Measurements from ENCODE around the gene DUSP18. TPM values are rescaled to one million over a fixed set of nuclear protein-coding genes. Genes with fewer than 3 reads are reported as not detected.
"Not testable (repeated sequence)": the region's sequence is repeated elsewhere in the genome, so short reads cannot be mapped to it uniquely, and the experiment has no call there.

The DUSP18 gene
- total RNA-seq, 8 experiments from 2014 or later: 1.0 to 23.2 (median 4.4) TPM

GRCh38 chr22:30634471-30635233, 33.0 kb downstream of the DUSP18 start:
- Histone ChIP-seq H3K4me3 (peak overlapping the region; percentile 31 to 49 (median 39)), H3K4me1 (replicated peaks in 1 of 2) (peaks cover 17 to 22% of the 10 kb centered on the region in 2 donors), H3K27ac (peak overlapping the region; percentile 62 to 68)
- in situ Hi-C loops (cut with MboI; ENCODE audit: low pct_unique_long_range_greater_than_20kb in 2 of 9, low sequenced_read_pairs in 9 of 9, unreplicated experiment in 9 of 9): loop anchor here in 3 of 9 experiments (5.0 to 25.0 kb wide), 2 partner anchors 123 to 128 kb away; no protein-coding TSS in a partner anchor
- peak; percentile 57 to 68 (median 62) for ATAC-seq (replicated peaks in 6 of 8)
- WGBS, 10 experiments: 0 to 40% (median 0%) methylated on average over 1 to 7 of the region's 29 CpGs; no CpG with 5 or more reads in 2 of the 10 experiments

GRCh38 chr22:30631469-30631868, 36.2 kb downstream of the DUSP18 start:
- not testable (repeated sequence) for H3K4me3 ChIP-seq; ATAC-seq (replicated peaks in 6 of 8); H3K27ac ChIP-seq
- H3K4me1 ChIP-seq (replicated peaks in 1 of 2): peaks cover 5 to 12% of the 10 kb centered on the region in 2 donors
- in situ Hi-C loops (cut with MboI; ENCODE audit: low pct_unique_long_range_greater_than_20kb in 2 of 9, low sequenced_read_pairs in 9 of 9, unreplicated experiment in 9 of 9): loop anchor here in 3 of 9 experiments (5.0 to 25.0 kb wide), 2 partner anchors 126 to 131 kb away; no protein-coding TSS in a partner anchor
- WGBS, 10 experiments: no CpG with 5 or more reads among the region's 31 CpGs

- 60 to 100% methylated on average over 1 of the region's 4 CpGs; no CpG with 5 or more reads in 8 of the 10 experiments for WGBS, 10 experiments
Observed at GRCh38 chr22:30628491-30628890, 39.2 kb downstream of the DUSP18 start.

GRCh38 chr22:30627471-30627870, 40.2 kb downstream of the DUSP18 start:
- no peak overlapping the region for H3K27ac ChIP-seq
- in situ Hi-C loops (cut with MboI; ENCODE audit: low pct_unique_long_range_greater_than_20kb in 2 of 9, low sequenced_read_pairs in 9 of 9, unreplicated experiment in 9 of 9): loop anchor here in 2 of 9 experiments (25.0 kb wide), 1 partner anchor 135 kb away; no protein-coding TSS in a partner anchor
- H3K4me1 ChIP-seq (replicated peaks in 1 of 2): no peaks in the 10 kb centered on the region
- no peak overlapping the region for H3K4me3 ChIP-seq
- WGBS, 10 experiments: 20 to 100% (median 88%) methylated on average over 1 to 4 of the region's 5 CpGs; no CpG with 5 or more reads in 2 of the 10 experiments
- no peak for ATAC-seq (replicated peaks in 6 of 8)

More at GRCh38 chr22:30628491-30628890, 39.2 kb downstream of the DUSP18 start:
- Histone ChIP-seq H3K27ac (no peak overlapping the region), H3K4me1 (replicated peaks in 1 of 2) (no peaks in the 10 kb centered on the region), H3K4me3 (no peak overlapping the region)
- in situ Hi-C loops (cut with MboI; ENCODE audit: low pct_unique_long_range_greater_than_20kb in 2 of 9, low sequenced_read_pairs in 9 of 9, unreplicated experiment in 9 of 9): loop anchor here in 2 of 9 experiments (25.0 kb wide), 1 partner anchor 134 kb away; no protein-coding TSS in a partner anchor
- peak in 3 of 8 experiments; percentile 54 to 67 (median 58) for ATAC-seq (replicated peaks in 6 of 8)

GRCh38 chr22:30626413-30626812, 41.3 kb downstream of the DUSP18 start:
- 17 to 100% (median 84%) methylated on average over 1 to 4 of the region's 5 CpGs; no CpG with 5 or more reads in 7 of the 10 experiments for WGBS, 10 experiments
- peak in 5 of 8 experiments; percentile 8 to 62 (median 32) for ATAC-seq (replicated peaks in 6 of 8)
- in situ Hi-C loops (cut with MboI; ENCODE audit: low pct_unique_long_range_greater_than_20kb in 2 of 9, low sequenced_read_pairs in 9 of 9, unreplicated experiment in 9 of 9): loop anchor here in 2 of 9 experiments (25.0 kb wide), 1 partner anchor 136 kb away; no protein-coding TSS in a partner anchor
- Histone ChIP-seq H3K27ac (no peak overlapping the region), H3K4me1 (replicated peaks in 1 of 2) (no peaks in the 10 kb centered on the region), H3K4me3 (no peak overlapping the region)

GRCh38 chr22:30619909-30620308, 47.8 kb downstream of the DUSP18 start:
- 64 to 100% (median 84%) methylated on average over 1 to 6 of the region's 6 CpGs; no CpG with 5 or more reads in 3 of the 10 experiments for WGBS, 10 experiments
- in situ Hi-C loops (cut with MboI; ENCODE audit: low pct_unique_long_range_greater_than_20kb in 2 of 9, low sequenced_read_pairs in 9 of 9, unreplicated experiment in 9 of 9); H3K4me1 ChIP-seq (replicated peaks in 1 of 2); H3K4me3 ChIP-seq; H3K27ac ChIP-seq; ATAC-seq (replicated peaks in 6 of 8): not testable (repeated sequence)

- in situ Hi-C loops (cut with MboI; ENCODE audit: low pct_unique_long_range_greater_than_20kb in 2 of 9, low sequenced_read_pairs in 9 of 9, unreplicated experiment in 9 of 9): no loop called here
- ATAC-seq (replicated peaks in 6 of 8): no peak
- 86 to 100% (median 96%) methylated on average over 1 to 6 of the region's 6 CpGs; no CpG with 5 or more reads in 3 of the 10 experiments for WGBS, 10 experiments
- H3K4me1 ChIP-seq (replicated peaks in 1 of 2): no peaks in the 10 kb centered on the region
- H3K27ac ChIP-seq: no peak overlapping the region
- no peak overlapping the region for H3K4me3 ChIP-seq
Observed at GRCh38 chr22:30617819-30618218, 49.9 kb downstream of the DUSP18 start.

- WGBS, 10 experiments: 0 to 100% (median 74%) methylated on average over 1 to 3 of the region's 7 CpGs; no CpG with 5 or more reads in 2 of the 10 experiments
- in situ Hi-C loops (cut with MboI; ENCODE audit: low pct_unique_long_range_greater_than_20kb in 2 of 9, low sequenced_read_pairs in 9 of 9, unreplicated experiment in 9 of 9): no loop called here
- Histone ChIP-seq H3K4me3 (no peak overlapping the region), H3K27ac (no peak overlapping the region), H3K4me1 (replicated peaks in 1 of 2) (no peaks in the 10 kb centered on the region)
- ATAC-seq (replicated peaks in 6 of 8): no peak
Observed at GRCh38 chr22:30615543-30615954, 52.1 kb downstream of the DUSP18 start.

- Histone ChIP-seq H3K4me3 (no peak overlapping the region), H3K4me1 (replicated peaks in 1 of 2) (no peaks in the 10 kb centered on the region), H3K27ac (no peak overlapping the region)
- in situ Hi-C loops (cut with MboI; ENCODE audit: low pct_unique_long_range_greater_than_20kb in 2 of 9, low sequenced_read_pairs in 9 of 9, unreplicated experiment in 9 of 9): no loop called here
- no peak for ATAC-seq (replicated peaks in 6 of 8)
Observed at GRCh38 chr22:30614879-30615278, 52.8 kb downstream of the DUSP18 start.

- Histone ChIP-seq H3K4me3 (no peak overlapping the region), H3K4me1 (replicated peaks in 1 of 2) (peaks cover 4% of the 10 kb centered on the region in 2 donors), H3K27ac (no peak overlapping the region)
- ATAC-seq (replicated peaks in 6 of 8): no peak
- in situ Hi-C loops (cut with MboI; ENCODE audit: low pct_unique_long_range_greater_than_20kb in 2 of 9, low sequenced_read_pairs in 9 of 9, unreplicated experiment in 9 of 9): no loop called here
- WGBS, 10 experiments: 83 to 100% (median 100%) methylated on average over 1 to 3 of the region's 7 CpGs; no CpG with 5 or more reads in 5 of the 10 experiments
Observed at GRCh38 chr22:30614268-30614667, 53.4 kb downstream of the DUSP18 start.

- Histone ChIP-seq H3K4me3 (no peak overlapping the region), H3K27ac (no peak overlapping the region), H3K4me1 (replicated peaks in 1 of 2) (peaks cover 17% of the 10 kb centered on the region in 2 donors)
- no peak for ATAC-seq (replicated peaks in 6 of 8)
- 50 to 100% (median 83%) methylated on average over 1 to 4 of the region's 8 CpGs; no CpG with 5 or more reads in 4 of the 10 experiments for WGBS, 10 experiments
- in situ Hi-C loops (cut with MboI; ENCODE audit: low pct_unique_long_range_greater_than_20kb in 2 of 9, low sequenced_read_pairs in 9 of 9, unreplicated experiment in 9 of 9): no loop called here
Observed at GRCh38 chr22:30612789-30613188, 54.9 kb downstream of the DUSP18 start.
